HG02852 (cell line): ENCODE results near the gene UBE2D1.

ENCODE experiments used
- ATAC-seq: cut with Tn5 transposase; IDR thresholded peaks from one replicate; pipeline ENCODE4 v1.9.1; 2021; ENCODE audit warnings: mild to moderate bottlenecking, moderate library complexity; ENCODE audit not compliant: unreplicated experiment

The UBE2D1 gene

GRCh38 chr10:58336242-58336641 lies 1.4 kb downstream of the UBE2D1 start:
- no peak for ATAC-seq

- no peak for ATAC-seq
Observed at GRCh38 chr10:58341422-58341821, 6.6 kb downstream of the UBE2D1 start.

- ATAC-seq = peak; percentile 66
Observed at GRCh38 chr10:58341947-58342346, 7.1 kb downstream of the UBE2D1 start.

- no peak for ATAC-seq
Observed at GRCh38 chr10:58347967-58348366, 13.2 kb downstream of the UBE2D1 start.

GRCh38 chr10:58348571-58349033 lies 13.8 kb downstream of the UBE2D1 start:
- ATAC-seq = no peak

GRCh38 chr10:58350023-58350422 lies 15.2 kb downstream of the UBE2D1 start:
- ATAC-seq = no peak

- ATAC-seq = no peak
Observed at GRCh38 chr10:58350619-58351323, 16.0 kb downstream of the UBE2D1 start.

- ATAC-seq = no peak
Observed at GRCh38 chr10:58351616-58352578, 17.1 kb downstream of the UBE2D1 start.

- ATAC-seq = no peak
Observed at GRCh38 chr10:58352956-58353610, 18.3 kb downstream of the UBE2D1 start.

- ATAC-seq = no peak
Observed at GRCh38 chr10:58356756-58357155, 21.9 kb downstream of the UBE2D1 start.

- ATAC-seq = no peak
Observed at GRCh38 chr10:58358314-58358933, 23.6 kb downstream of the UBE2D1 start.

- ATAC-seq = no peak
Observed at GRCh38 chr10:58358947-58359346, 24.1 kb downstream of the UBE2D1 start.

GRCh38 chr10:58359541-58359940 lies 24.7 kb downstream of the UBE2D1 start:
- no peak for ATAC-seq

GRCh38 chr10:58360412-58361004 lies 25.7 kb downstream of the UBE2D1 start:
- no peak for ATAC-seq

GRCh38 chr10:58361353-58361752 lies 26.5 kb downstream of the UBE2D1 start:
- no peak for ATAC-seq

- no peak for ATAC-seq
Observed at GRCh38 chr10:58362027-58362789, 27.4 kb downstream of the UBE2D1 start.

GRCh38 chr10:58367069-58367468 lies 32.3 kb downstream of the UBE2D1 start:
- ATAC-seq = no peak

GRCh38 chr10:58371473-58371872 lies 36.7 kb downstream of the UBE2D1 start:
- ATAC-seq = no peak

- peak; percentile 81 for ATAC-seq
Observed at GRCh38 chr10:58372607-58373441, 38.0 kb downstream of the UBE2D1 start.
